AG09309 (cell line): ENCODE measurements around the gene APLP2.

Source experiments
- DNase-seq: peaks from one replicate; pipeline ENCODE4 v3.0.0-alpha.2; 2010; ENCODE audit warnings: low read depth
- H3K4me3 ChIP-seq: 2 replicates; pipeline ENCODE4 v1.5.1; 2011; ENCODE audit warnings: mild to moderate bottlenecking, low read depth, low read length, moderate library complexity; ENCODE audit not compliant: control insufficient read depth
- CTCF ChIP-seq: IDR thresholded peaks from 2 replicates; pipeline ENCODE4 v1.5.1; 2011; ENCODE audit warnings: mild to moderate bottlenecking, low read depth, low read length, inconsistent platforms; ENCODE audit not compliant: insufficient read depth, control insufficient read depth; ENCODE audit errors: missing control alignments

Gene APLP2

DNA sequence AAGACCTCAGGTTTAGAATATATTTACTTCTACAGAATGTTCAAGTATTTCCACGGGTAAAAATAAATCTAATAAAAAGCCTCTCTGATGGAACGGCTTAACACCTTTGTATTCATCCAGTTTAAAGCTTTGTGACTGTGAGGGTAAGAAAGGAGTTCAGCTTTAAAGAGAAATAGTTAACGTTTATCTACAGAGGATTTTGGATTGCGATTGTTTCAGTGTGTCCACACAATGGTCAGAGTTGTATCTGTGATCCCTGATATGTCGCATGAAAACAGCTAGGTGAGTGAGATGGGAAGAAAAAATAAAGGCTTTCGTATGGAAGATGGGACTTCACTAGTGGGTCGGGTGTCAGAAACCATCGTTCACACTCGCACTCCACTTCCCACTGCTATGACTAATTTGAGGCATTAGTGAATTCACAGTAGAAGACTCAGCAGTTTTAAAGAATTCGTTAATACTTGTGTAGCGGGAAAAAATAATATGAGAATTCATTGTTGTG lies 1.6 kb downstream of the APLP2 start:
- DNase-seq, result no peak
- H3K4me3 ChIP-seq, result peak overlapping the region; percentile 72
- no peak for TF ChIP-seq CTCF

DNA sequence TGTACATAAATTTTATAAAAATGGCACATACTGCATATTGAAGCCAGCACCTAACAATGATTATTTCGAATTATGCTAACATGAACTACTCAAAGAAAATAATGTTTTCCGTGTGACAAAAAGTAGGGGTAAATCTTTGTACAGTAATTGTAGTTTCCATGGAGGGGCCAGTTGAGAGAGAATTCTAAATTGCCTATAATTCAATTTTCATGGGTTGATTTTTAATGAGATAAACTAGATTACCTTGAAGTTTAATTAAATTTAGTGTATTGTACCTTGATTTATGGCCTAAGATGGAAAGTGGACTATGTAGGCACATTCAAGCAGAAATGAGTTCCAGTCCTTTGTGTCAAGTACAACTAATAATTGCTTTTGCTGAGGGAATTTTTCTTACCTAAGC lies 5.0 kb downstream of the APLP2 start:
- TF ChIP-seq CTCF, result no peak
- no peak overlapping the region for H3K4me3 ChIP-seq
- DNase-seq, result no peak

DNA sequence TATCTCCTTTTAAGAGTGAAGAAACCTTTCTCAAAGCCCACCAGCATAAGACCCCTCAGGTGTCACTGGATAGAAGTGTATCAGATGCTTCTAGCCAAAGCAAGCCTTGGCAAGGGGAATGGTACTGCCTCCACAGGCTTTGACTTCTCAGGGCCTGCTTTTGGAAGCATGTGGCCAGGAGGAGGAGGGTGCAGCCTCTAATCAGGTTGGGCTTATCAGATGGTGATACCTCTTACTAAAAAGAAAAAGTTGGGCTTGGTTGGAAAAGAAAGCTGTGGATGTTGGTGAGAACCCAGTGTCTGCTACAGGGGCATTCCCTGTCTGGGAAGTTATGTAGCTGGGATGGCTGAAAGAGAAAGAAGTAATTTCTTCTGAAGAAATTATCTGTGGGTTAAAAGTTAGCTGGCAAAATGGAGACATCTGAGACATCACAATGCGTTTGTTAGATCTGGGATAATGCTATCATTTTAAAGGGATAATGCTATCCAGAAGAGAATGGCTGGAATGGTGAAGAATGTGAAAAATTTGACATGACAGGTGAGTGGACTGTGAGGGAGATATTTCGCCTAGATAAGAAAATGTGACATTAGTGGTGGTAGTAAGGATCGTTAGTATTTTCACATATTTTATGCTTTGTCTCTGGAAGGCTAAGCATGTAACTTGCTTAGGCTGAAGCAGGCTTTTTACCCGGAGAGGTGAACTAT lies 7.2 kb downstream of the APLP2 start:
- DNase-seq, result no peak
- no peak overlapping the region for H3K4me3 ChIP-seq
- no peak for TF ChIP-seq CTCF

DNA sequence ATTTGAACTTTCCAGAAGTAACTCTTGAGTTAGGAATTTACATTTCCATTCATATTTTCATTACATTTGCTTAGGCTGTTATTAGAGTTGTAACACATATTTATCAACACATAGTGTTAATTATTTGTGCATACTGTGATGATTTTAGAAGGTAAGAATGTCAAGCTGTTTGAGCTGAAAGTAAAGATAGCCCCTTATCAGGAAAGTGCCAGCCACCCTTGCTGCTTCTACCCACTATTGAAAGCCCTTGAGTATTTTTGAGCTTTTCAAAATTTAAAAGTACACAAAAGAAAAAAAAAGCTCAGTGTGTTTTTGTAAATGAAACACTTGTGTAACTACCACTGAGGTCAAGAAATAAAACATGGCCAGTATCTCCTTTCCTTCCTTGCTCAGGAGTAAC lies 8.0 kb downstream of the APLP2 start:
- no peak for TF ChIP-seq CTCF
- H3K4me3 ChIP-seq, result no peak overlapping the region
- DNase-seq, result no peak

GRCh38 chr11:130078080-130078479 lies 8.4 kb downstream of the APLP2 start:
- H3K4me3 ChIP-seq, result no peak overlapping the region
- no peak for TF ChIP-seq CTCF
- DNase-seq, result no peak

DNA sequence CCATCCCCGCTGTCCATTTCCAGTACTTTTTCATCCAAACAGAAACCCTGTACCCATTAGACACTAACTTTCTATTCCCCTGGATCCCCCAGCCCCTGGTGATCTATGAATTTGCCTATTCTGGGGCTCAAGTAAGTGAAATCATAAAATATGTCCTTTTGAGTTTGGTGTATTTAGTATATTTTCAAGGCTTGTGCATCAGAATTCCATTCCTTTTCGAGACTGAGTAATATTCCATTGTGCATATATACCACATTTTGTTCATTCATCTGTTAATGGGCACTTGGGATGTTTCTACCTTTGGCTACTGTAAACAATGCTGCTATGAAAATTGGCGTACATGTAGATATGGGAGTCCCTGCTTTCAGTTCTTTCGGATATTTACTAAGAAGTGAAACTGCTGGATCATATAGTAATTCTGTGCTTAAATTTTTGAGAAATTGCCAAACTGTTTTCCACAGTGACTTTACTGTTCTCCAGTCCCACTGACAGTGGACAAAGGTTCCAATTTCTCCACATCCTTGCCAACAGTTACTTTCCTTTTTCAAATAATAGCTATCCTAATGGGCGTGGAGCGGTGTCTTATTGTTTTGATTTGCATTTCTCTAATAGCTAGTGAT lies 16.1 kb downstream of the APLP2 start:
- H3K4me3 ChIP-seq, result no peak overlapping the region
- DNase-seq, result no peak
- TF ChIP-seq CTCF, result no peak
